ENCODE measurements around the gene LTC4S. TPM values are rescaled to one million over a fixed set of nuclear protein-coding genes. Genes with fewer than 3 reads are reported as not detected.

Gene LTC4S
- total RNA-seq, 1 experiment from 2014 or later: 3.7 TPM

DNA sequence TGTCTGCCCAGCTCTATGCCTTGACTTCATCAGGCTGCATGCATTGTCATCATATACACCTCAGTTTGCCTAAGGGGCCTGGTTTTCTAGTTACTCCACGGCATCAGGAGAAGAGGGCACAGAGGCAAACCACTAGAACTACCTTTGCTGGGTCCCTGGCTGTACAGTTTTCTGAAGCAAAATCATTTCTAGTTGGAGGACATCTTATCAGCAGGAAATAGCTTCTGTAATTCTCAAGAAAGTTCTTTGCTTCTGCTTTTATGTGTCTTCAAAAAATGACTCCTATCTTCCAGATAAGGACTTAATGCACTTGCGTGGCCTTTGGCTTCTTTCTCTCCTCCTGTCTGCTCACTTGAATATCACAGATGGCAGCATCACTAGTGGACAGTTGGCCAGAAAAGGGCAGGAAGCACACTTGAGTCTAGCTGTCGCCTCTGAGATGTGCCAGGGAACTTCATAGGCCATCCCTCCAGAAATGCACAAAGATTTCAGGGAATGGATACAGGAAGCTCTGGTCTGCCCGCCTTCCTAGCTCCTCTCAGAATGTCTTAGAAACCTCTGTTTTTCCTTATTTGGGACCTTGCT is 22.4 kb upstream of the LTC4S start:
- no peak overlapping the region for H2BK120ac ChIP-seq (ENCODE audit: low read depth, low read length, poor library complexity, severe bottlenecking)
- no peak overlapping the region for H4K5ac ChIP-seq (ENCODE audit: insufficient read length, low read depth, low read length)
- TF ChIP-seq, protein P1, sequence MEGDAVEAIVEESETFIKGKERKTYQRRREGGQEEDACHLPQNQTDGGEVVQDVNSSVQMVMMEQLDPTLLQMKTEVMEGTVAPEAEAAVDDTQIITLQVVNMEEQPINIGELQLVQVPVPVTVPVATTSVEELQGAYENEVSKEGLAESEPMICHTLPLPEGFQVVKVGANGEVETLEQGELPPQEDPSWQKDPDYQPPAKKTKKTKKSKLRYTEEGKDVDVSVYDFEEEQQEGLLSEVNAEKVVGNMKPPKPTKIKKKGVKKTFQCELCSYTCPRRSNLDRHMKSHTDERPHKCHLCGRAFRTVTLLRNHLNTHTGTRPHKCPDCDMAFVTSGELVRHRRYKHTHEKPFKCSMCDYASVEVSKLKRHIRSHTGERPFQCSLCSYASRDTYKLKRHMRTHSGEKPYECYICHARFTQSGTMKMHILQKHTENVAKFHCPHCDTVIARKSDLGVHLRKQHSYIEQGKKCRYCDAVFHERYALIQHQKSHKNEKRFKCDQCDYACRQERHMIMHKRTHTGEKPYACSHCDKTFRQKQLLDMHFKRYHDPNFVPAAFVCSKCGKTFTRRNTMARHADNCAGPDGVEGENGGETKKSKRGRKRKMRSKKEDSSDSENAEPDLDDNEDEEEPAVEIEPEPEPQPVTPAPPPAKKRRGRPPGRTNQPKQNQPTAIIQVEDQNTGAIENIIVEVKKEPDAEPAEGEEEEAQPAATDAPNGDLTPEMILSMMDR (conservative IDR thresholded peaks at IDR 0.05): no peak
- no CpG with 5 or more reads among the region's 4 CpGs for WGBS (ENCODE audit: extremely low coverage, insufficient read length, low lambda C conversion rate)
- H3K79me1 ChIP-seq (ENCODE audit: insufficient read depth, low read depth, low read length, poor library complexity, severe bottlenecking): no peaks in the 10 kb centered on the region
- peaks cover 2% of the 10 kb centered on the region; the same call in 1 of the 2 replicates for H3K79me2 ChIP-seq (ENCODE audit: insufficient read depth, low read length)
- H3K9me3 Mint-ChIP-seq: no peaks in the 10 kb centered on the region
- H2AFZ ChIP-seq (ENCODE audit: low read length): no peak overlapping the region
- H3K4me1 Mint-ChIP-seq: no peaks in the 10 kb centered on the region
- no peak overlapping the region for H3K9ac ChIP-seq (ENCODE audit: extremely low read depth, insufficient read length, low read length)
- no peak overlapping the region for H3K4me3 Mint-ChIP-seq
- H3K27me3 Mint-ChIP-seq (ENCODE audit: low read depth): no peaks in the 10 kb centered on the region
- H3K36me3 Mint-ChIP-seq (ENCODE audit: insufficient read depth in 1 of 3, low read depth in 3 of 3): peaks cover 50 to 86% (median 80%) of the 10 kb centered on the region in 3 experiments; a peak in 6 of 7 replicates
- no peaks in the 10 kb centered on the region for H3K4me1 ChIP-seq (ENCODE audit: insufficient read depth, low read length)
- H2BK20ac ChIP-seq (ENCODE audit: low read depth, low read length, poor library complexity, severe bottlenecking): no peak overlapping the region
- no peak overlapping the region for H3K23ac ChIP-seq (ENCODE audit: insufficient read length, low read depth, low read length)
- H2BK15ac ChIP-seq (ENCODE audit: low read depth, low read length): no peak overlapping the region
- no peak overlapping the region for H3K18ac ChIP-seq (ENCODE audit: insufficient read length, low read depth, low read length)
- no peak overlapping the region for H3K27ac Mint-ChIP-seq
- H4K8ac ChIP-seq (replicated peaks; ENCODE audit: insufficient read length, low read depth, low read length): no peak overlapping the region
- no peak overlapping the region for H4K91ac ChIP-seq (ENCODE audit: insufficient read length, low read depth, low read length)
- H2BK12ac ChIP-seq (ENCODE audit: insufficient read length, low read depth, low read length): no peak overlapping the region
- H3K27me3 ChIP-seq (ENCODE audit: insufficient read depth, low read length): no peaks in the 10 kb centered on the region
- H3K14ac ChIP-seq (ENCODE audit: insufficient read depth, low read length): no peak overlapping the region
- no peak overlapping the region for H3K56ac ChIP-seq (ENCODE audit: insufficient read length, low read depth, low read length)
- no peak for DNase-seq
- no peak overlapping the region for H3K27ac ChIP-seq (ENCODE audit: insufficient read length, low read depth, low read length)
- no peak overlapping the region for H2AK5ac ChIP-seq (ENCODE audit: insufficient read length, low read length)
- no peak overlapping the region for H2BK5ac ChIP-seq (ENCODE audit: insufficient read length, low read length)
- no peak overlapping the region for H3K4me2 ChIP-seq (ENCODE audit: insufficient read depth, insufficient read length, low read length)
- no peaks in the 10 kb centered on the region for H3K9me3 ChIP-seq (ENCODE audit: control insufficient read depth, low read depth, low read length)
- H3T11ph ChIP-seq (ENCODE audit: low read length): no peak overlapping the region
- no peak overlapping the region for H3K4ac ChIP-seq (ENCODE audit: low read depth, low read length)
- no peaks in the 10 kb centered on the region for H3K23me2 ChIP-seq (ENCODE audit: insufficient read length, low read depth, low read length, poor library complexity, severe bottlenecking)
- peaks cover 2% of the 10 kb centered on the region for H4K20me1 ChIP-seq (ENCODE audit: control insufficient read depth, insufficient read depth, insufficient read length)

Data from H9 (cell line).